ENCODE data around the gene FAM114A1.
"Not testable (repeated sequence)": the region's sequence is repeated elsewhere in the genome, so short reads cannot be mapped to it uniquely, and the experiment has no call there.

Gene FAM114A1

DNA sequence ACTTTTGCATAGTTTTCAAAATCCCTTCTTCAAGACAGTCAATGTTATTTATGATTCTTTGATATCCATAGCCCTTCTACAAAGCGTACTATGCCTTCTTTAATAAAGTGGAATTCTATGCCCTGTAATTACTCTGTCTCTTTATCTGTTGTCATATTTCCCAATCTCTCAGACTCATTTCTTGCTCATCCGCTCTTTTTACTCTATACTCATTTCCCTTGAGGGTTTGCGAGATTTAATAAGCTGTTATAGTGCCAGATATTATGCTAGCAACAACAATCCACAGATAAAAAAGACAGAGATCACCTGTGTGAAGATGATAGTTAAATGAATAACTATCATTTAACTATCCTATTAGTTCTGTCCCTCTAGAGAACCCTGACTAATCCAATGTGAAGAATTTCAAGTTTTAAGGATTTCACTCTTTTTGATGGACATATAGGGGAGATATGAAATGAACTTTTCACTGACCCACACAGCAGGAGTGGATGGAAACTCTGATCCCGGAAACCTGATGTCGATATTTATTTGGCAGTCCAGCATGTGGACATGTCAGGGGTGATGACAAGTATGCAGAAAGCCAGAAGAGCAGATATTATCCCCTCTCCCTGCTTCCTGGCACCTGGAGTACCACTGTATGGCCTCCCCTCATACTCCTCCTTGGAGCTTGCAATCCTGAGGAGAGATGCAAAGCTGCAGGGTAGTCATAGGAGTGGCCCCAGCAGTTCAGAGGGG lies 114.9 kb downstream of the FAM114A1 start:
- Histone ChIP-seq H3K27me3 (ENCODE audit: control insufficient read depth, insufficient read depth, low read length) (no peaks in the 10 kb centered on the region), H3K4me1 (ENCODE audit: control insufficient read depth, insufficient read depth, low read length) (no peaks in the 10 kb centered on the region), H3K9me3 (ENCODE audit: control insufficient read depth, insufficient read depth, low read length) (no peaks in the 10 kb centered on the region), H3K36me3 (ENCODE audit: control insufficient read depth, insufficient read depth, low read length) (no peaks in the 10 kb centered on the region), H3K4me3 (ENCODE audit: low read depth, low read length) (no peak overlapping the region), H3K9ac (ENCODE audit: low read depth, low read length) (no peak overlapping the region)

DNA sequence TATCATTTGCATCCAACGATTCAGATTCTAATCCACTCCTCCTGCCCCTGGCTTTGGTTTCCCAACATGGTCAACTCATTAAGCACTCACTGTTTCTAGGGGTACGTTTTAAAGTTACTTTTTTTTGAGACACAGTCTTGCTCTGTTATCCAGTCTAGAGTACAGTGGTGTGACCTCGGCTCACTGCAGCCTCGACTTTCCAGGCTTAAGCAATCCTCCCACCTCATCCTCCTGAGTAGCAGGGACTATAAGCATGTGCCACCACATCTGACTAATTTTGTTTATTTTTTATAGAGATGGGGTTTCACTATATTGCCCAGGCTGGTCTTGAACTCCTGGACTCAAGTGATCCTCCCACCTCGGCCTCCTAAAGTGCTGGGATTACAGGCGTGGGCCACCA lies 115.7 kb downstream of the FAM114A1 start:
- H3K4me1 ChIP-seq (ENCODE audit: control insufficient read depth, insufficient read depth, low read length): no peaks in the 10 kb centered on the region
- H3K36me3 ChIP-seq (ENCODE audit: control insufficient read depth, insufficient read depth, low read length): no peaks in the 10 kb centered on the region
- H3K9ac ChIP-seq (ENCODE audit: low read depth, low read length): no peak overlapping the region
- H3K9me3 ChIP-seq (ENCODE audit: control insufficient read depth, insufficient read depth, low read length): no peaks in the 10 kb centered on the region
- no peaks in the 10 kb centered on the region for H3K27me3 ChIP-seq (ENCODE audit: control insufficient read depth, insufficient read depth, low read length)
- H3K4me3 ChIP-seq (ENCODE audit: low read depth, low read length): no peak overlapping the region

DNA sequence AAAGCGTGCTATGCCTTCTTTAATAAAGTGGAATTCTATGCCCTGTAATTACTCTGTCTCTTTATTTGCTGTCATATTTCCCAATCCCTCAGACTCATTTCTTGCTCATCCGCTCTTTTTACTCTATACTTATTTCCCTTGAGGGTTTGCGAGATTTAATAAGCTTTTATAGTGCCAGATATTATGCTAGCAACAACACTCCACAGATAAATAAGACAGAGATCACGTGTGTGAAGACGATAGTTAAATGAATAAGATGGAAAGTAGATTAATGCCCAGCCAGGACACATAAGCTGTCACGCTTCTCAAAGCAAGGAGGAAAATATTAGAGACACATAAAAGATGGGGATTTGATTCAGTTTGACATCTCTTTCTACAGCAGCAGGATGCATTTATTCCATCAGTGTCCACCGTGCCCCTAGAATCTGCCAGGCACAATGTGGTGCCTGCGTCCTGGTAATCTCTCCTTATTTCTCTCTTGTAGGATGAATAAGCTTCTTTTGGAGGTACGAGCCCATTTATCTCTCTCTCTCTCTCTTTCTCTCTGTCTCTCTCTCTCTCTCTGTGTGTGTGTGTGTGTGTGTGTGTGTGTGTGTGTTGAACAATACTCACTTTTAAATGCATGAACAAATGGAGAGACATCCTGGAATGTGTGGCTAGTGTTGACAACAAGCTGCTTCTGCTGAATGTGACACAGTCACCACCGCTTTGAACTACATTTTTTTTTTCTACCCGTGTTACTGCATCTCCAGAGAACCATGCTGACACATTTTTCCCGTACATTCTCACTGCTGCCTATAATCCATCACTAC lies 116.4 kb downstream of the FAM114A1 start:
- Histone ChIP-seq H3K27me3 (ENCODE audit: control insufficient read depth, insufficient read depth, low read length) (no peaks in the 10 kb centered on the region), H3K4me1 (ENCODE audit: control insufficient read depth, insufficient read depth, low read length) (no peaks in the 10 kb centered on the region), H3K9ac (ENCODE audit: low read depth, low read length) (no peak overlapping the region), H3K9me3 (ENCODE audit: control insufficient read depth, insufficient read depth, low read length) (no peaks in the 10 kb centered on the region), H3K36me3 (ENCODE audit: control insufficient read depth, insufficient read depth, low read length) (no peaks in the 10 kb centered on the region), H3K4me3 (ENCODE audit: low read depth, low read length) (no peak overlapping the region)

DNA sequence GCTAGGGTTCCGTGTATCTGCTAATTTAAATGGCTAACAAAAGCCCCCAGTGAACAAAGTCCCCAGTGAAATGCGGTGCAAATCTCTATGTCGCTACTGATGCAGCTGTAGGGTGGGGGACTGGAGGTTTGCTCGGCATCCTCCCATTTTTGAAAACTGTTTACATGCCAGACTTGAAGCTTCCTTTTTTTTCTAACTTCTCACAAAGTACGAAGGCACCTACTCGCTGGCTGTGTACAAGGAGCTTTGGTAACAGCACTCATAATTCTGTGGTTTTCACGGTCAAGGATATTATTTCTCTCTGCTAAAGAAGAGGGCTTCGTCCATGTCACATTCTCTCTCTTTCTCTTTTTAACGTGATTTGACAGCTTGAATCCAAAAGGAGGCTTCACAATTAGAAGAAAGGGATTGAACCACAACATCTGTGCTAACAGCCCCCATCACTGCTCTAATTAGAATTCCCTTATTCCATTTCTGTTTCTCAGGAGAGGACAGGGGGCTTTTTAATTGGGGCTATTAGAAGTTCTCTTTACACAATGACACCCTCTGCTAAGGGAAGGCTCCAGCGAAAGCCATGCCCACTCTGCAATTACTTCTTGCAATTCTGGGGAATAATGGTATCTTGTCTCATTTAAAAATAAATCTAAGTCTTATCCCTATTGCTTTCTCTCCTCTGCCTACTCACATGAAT lies 117.9 kb downstream of the FAM114A1 start:
- Histone ChIP-seq H3K9ac (ENCODE audit: low read depth, low read length) (no peak overlapping the region), H3K36me3 (ENCODE audit: control insufficient read depth, insufficient read depth, low read length) (no peaks in the 10 kb centered on the region), H3K4me3 (ENCODE audit: low read depth, low read length) (no peak overlapping the region), H3K9me3 (ENCODE audit: control insufficient read depth, insufficient read depth, low read length) (no peaks in the 10 kb centered on the region), H3K4me1 (ENCODE audit: control insufficient read depth, insufficient read depth, low read length) (no peaks in the 10 kb centered on the region), H3K27me3 (ENCODE audit: control insufficient read depth, insufficient read depth, low read length) (no peaks in the 10 kb centered on the region)

DNA sequence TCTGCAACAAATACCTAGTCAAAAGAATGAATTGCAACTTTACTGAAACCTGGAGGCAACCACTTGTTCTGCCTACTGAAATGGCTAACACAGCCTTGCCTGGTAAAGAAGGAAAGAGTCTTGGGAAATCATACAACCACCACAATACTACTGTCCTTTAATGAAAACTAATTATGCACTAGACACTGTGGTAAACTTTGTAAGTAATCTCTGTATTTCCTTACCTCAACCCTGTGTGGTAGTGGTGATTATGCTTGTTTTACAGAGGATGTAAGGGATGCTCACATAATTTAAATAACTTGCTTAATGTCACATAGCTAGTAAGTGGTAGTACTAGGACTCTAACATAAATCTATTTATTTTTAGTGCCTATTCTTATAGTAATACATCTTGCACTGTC lies 119.9 kb downstream of the FAM114A1 start:
- H3K4me1 ChIP-seq (ENCODE audit: control insufficient read depth, insufficient read depth, low read length): no peaks in the 10 kb centered on the region
- no peak overlapping the region for H3K9ac ChIP-seq (ENCODE audit: low read depth, low read length)
- H3K9me3 ChIP-seq (ENCODE audit: control insufficient read depth, insufficient read depth, low read length): no peaks in the 10 kb centered on the region
- no peaks in the 10 kb centered on the region for H3K27me3 ChIP-seq (ENCODE audit: control insufficient read depth, insufficient read depth, low read length)
- H3K36me3 ChIP-seq (ENCODE audit: control insufficient read depth, insufficient read depth, low read length): no peaks in the 10 kb centered on the region
- no peak overlapping the region for H3K4me3 ChIP-seq (ENCODE audit: low read depth, low read length)

DNA sequence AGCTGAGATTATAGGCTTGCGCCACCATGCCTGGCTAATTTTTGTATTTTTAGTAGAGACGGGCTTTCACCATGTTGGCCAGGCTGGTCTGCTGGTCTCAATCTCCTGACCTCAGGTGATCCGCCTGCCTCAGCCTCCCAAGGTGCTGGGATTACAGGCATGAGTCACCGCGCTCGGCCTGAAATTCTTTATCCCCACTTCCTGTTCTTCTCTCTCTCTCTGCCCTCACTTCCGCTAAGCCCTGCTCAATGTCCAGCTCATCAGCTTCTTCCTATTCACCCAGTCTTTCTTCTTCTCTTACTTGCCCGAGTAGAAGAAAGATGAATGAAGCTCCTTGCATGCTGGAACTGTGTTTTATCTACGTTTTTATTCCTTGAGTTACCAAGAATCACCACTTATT lies 120.7 kb downstream of the FAM114A1 start:
- H3K9me3 ChIP-seq (ENCODE audit: control insufficient read depth, insufficient read depth, low read length); H3K36me3 ChIP-seq (ENCODE audit: control insufficient read depth, insufficient read depth, low read length); H3K9ac ChIP-seq (ENCODE audit: low read depth, low read length); H3K27me3 ChIP-seq (ENCODE audit: control insufficient read depth, insufficient read depth, low read length); H3K4me3 ChIP-seq (ENCODE audit: low read depth, low read length); H3K4me1 ChIP-seq (ENCODE audit: control insufficient read depth, insufficient read depth, low read length): not testable (repeated sequence)

DNA sequence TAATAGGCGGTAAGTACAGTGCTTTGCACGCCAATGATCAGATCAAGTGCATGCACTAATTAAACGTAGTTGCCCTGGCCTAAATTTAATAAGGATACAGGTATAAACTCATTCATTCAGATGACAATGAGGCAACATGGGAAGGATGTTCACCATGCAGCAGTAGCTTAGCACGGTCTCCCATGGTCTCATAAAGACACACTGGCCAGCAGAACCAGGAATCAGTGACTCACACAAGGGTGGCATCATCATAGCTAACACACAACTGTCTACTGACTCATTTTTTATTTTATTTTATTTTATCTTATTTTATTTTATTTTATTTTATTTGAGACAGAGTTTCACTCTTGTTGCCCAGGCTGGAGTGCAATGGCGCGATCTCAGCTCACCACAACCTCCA lies 121.9 kb downstream of the FAM114A1 start:
- no peak overlapping the region for H3K4me3 ChIP-seq (ENCODE audit: low read depth, low read length)
- H3K4me1 ChIP-seq (ENCODE audit: control insufficient read depth, insufficient read depth, low read length): no peaks in the 10 kb centered on the region
- H3K36me3 ChIP-seq (ENCODE audit: control insufficient read depth, insufficient read depth, low read length): no peaks in the 10 kb centered on the region
- no peaks in the 10 kb centered on the region for H3K9me3 ChIP-seq (ENCODE audit: control insufficient read depth, insufficient read depth, low read length)
- no peaks in the 10 kb centered on the region for H3K27me3 ChIP-seq (ENCODE audit: control insufficient read depth, insufficient read depth, low read length)
- H3K9ac ChIP-seq (ENCODE audit: low read depth, low read length): no peak overlapping the region

DNA sequence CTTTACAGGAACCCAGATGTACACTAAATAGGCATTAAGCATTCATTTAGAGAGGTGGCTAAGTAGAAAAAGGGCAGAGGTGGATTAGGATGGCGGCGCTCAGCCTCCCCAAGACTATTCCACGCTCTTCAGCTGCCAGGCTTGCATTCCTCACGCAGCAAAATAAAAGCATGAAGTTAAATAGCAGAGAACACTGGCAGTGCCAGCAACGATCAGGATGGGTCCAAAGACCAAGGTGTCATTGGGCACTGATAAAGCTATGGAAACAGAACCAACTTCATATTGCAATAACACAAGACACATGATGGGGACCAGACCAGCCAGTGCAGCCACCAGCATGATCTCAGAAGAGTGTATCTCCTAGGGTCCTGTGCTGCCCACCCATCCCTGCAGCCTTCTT lies 122.6 kb downstream of the FAM114A1 start:
- Histone ChIP-seq H3K36me3 (ENCODE audit: control insufficient read depth, insufficient read depth, low read length) (no peaks in the 10 kb centered on the region), H3K4me1 (ENCODE audit: control insufficient read depth, insufficient read depth, low read length) (no peaks in the 10 kb centered on the region)

DNA sequence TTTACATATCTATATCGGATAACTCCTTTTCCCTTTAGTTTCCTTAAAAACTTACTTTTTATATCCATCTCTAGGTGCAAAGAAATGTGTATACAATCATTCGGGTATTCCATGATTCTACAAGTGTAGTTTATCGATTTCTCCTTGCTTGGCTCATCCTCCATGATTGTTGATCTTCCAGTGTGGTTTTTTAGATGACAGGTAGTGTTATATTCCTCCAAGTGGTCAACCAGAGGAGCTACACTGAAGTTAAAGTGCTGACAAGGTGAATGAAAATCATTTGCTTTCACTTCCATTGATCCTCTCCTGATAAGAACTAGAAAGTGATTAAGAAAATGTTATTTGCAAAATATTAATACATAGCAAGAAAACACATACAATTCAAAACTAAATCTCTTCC lies 126.1 kb downstream of the FAM114A1 start:
- Histone ChIP-seq H3K9ac (ENCODE audit: low read depth, low read length) (no peak overlapping the region), H3K4me3 (ENCODE audit: low read depth, low read length) (no peak overlapping the region), H3K9me3 (ENCODE audit: control insufficient read depth, insufficient read depth, low read length) (no peaks in the 10 kb centered on the region), H3K36me3 (ENCODE audit: control insufficient read depth, insufficient read depth, low read length) (no peaks in the 10 kb centered on the region), H3K27me3 (ENCODE audit: control insufficient read depth, insufficient read depth, low read length) (no peaks in the 10 kb centered on the region), H3K4me1 (ENCODE audit: control insufficient read depth, insufficient read depth, low read length) (no peaks in the 10 kb centered on the region)

More for the DNA sequence above, 122.6 kb downstream of the FAM114A1 start:
- no peaks in the 10 kb centered on the region for H3K27me3 ChIP-seq (ENCODE audit: control insufficient read depth, insufficient read depth, low read length)
- no peak overlapping the region for H3K4me3 ChIP-seq (ENCODE audit: low read depth, low read length)
- no peaks in the 10 kb centered on the region for H3K9me3 ChIP-seq (ENCODE audit: control insufficient read depth, insufficient read depth, low read length)
- H3K9ac ChIP-seq (ENCODE audit: low read depth, low read length): no peak overlapping the region

DNA sequence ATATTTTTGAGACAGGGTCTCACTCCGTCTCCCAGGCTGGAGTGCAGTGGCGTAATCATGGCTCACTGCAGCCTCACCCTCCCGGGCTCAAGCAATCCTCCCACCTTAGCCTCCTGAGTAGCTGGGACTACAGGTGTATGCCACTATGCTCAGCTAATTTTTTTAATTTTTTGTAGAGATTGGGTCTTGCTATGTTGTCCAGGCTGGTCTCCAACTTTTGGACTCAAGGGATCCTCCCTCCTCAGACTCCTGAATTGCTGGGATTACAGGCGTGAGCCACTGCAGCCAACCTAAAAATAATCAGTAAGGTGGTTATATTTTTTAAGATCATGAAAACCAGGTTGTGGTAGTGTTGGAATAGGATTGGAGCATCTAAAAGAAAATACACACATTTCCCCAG lies 126.5 kb downstream of the FAM114A1 start:
- Histone ChIP-seq H3K36me3 (ENCODE audit: control insufficient read depth, insufficient read depth, low read length) (no peaks in the 10 kb centered on the region), H3K4me3 (ENCODE audit: low read depth, low read length) (no peak overlapping the region), H3K27me3 (ENCODE audit: control insufficient read depth, insufficient read depth, low read length) (no peaks in the 10 kb centered on the region)

More for the DNA sequence above, 126.5 kb downstream of the FAM114A1 start:
- Histone ChIP-seq H3K4me1 (ENCODE audit: control insufficient read depth, insufficient read depth, low read length) (no peaks in the 10 kb centered on the region), H3K9me3 (ENCODE audit: control insufficient read depth, insufficient read depth, low read length) (no peaks in the 10 kb centered on the region), H3K9ac (ENCODE audit: low read depth, low read length) (no peak overlapping the region)
